ENCODE results near the gene IGSF3. TPM values are rescaled to one million over a fixed set of nuclear protein-coding genes. Genes with fewer than 3 reads are reported as not detected.
"Not testable (repeated sequence)": the region's sequence is repeated elsewhere in the genome, so short reads cannot be mapped to it uniquely, and the experiment has no call there.

The IGSF3 gene
- total and polyA plus RNA-seq, 9 donors = 0.38 to 2.1 (median 1.0) TPM

DNA sequence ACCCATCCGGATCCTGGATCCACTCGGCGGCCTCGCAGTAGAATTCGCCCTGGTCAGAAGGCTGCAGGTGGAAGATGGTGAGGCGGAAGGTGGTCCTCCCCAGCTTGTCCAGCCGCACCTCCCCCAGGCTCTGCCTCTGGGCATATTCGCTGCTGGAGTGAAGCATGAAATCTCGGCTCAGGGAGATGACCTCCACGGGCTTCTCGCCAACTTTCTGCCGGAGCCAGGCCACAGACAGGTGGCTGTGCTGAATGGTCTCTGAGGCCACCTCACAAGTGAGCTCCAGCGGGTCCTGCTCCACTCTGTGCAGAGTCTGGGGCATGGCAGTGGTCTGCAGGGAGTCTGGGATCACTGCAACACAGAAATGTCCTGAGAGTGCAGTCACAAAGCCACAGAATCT lies 53.7 kb downstream of the IGSF3 start:
- intact Hi-C loops (cut with DNase I); H3K27me3 ChIP-seq; H3K9me3 ChIP-seq; H3K4me1 ChIP-seq (ENCODE audit: insufficient read depth); H3K27ac ChIP-seq; DNase-seq; H3K4me3 ChIP-seq; H3K36me3 ChIP-seq: not testable (repeated sequence)
- WGBS, 3 donors = 66 to 78% (median 71%) methylated on average over 13 of the region's 13 CpGs

DNA sequence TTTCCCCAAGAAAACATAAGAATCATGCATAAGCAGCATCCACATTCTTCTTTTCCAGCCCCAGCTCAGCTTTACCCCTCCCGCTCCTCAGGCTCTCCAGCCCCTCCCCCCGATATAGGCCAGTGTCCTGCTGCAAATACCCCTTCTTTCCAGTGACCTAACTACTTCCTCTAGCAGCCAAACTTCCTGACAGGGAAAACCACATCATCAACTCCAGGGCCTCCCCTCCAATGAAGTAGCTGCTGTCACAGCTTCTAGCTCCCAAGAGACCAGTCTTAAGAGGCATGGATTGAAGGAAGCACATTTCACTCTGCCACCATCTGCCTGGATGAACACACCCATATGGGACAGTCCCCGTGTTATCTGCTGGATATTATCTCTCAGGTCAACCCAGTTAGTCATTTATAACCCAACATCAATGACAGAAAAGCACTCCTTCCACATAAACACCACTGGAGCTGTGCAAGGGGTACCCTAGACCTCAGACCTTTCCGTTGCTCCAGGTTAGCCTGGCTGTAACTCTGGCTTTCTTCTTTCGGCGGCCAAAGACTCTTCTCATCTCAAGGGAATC lies 57.6 kb downstream of the IGSF3 start:
- DNase-seq; H3K9me3 ChIP-seq; H3K27ac ChIP-seq; H3K4me3 ChIP-seq; H3K36me3 ChIP-seq; H3K27me3 ChIP-seq; H3K4me1 ChIP-seq (ENCODE audit: insufficient read depth); intact Hi-C loops (cut with DNase I): not testable (repeated sequence)
- WGBS, 3 donors = 85 to 88% (median 86%) methylated on average over 6 of the region's 6 CpGs

DNA sequence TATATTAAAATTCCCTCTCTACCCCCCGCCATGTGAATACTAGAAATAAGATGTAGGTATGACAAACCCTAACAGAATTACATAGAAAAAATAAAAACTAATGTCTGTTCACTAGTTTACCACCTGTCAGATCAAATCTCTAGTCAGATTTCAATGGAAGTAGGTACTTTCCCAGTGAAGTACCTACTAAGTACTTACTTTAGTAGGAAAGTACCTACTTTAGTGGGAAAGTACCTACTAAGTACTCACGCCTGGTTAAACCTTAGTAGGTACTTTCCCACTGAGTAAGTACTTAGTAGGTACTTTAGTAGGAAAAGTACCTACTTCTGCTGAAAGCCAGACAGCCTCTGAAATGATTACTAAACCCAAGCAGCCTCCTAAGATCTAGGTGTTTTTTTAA lies 58.7 kb downstream of the IGSF3 start:
- H3K4me1 ChIP-seq (ENCODE audit: insufficient read depth); DNase-seq; H3K9me3 ChIP-seq; H3K4me3 ChIP-seq; H3K27ac ChIP-seq; H3K36me3 ChIP-seq; intact Hi-C loops (cut with DNase I); H3K27me3 ChIP-seq: not testable (repeated sequence)
- WGBS, 3 donors = 88 to 95% (median 93%) methylated on average over 2 of the region's 2 CpGs

DNA sequence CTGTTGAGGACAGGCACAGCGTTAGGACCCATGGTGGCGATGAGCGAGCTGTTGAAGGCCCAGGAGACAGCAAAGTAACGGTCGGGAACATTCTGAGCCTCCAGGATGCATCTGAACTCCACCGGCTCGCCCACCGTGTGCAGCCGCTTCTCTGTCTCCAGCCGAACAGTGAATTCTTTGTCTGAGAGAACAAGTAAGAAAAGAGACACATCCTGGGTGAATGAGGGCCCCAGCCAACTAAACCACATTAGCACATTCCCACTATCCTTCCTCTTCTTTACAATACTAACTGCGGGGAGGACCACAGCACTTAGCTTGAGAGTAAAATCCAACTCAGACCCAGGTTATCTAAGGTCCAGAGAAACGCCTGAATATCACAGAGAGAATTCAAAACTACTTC lies 59.4 kb downstream of the IGSF3 start:
- H3K36me3 ChIP-seq; H3K4me1 ChIP-seq (ENCODE audit: insufficient read depth); H3K9me3 ChIP-seq; H3K27ac ChIP-seq; intact Hi-C loops (cut with DNase I); H3K27me3 ChIP-seq; DNase-seq; H3K4me3 ChIP-seq: not testable (repeated sequence)
- WGBS, 3 donors = 88 to 92% (median 89%) methylated on average over 12 of the region's 12 CpGs

DNA sequence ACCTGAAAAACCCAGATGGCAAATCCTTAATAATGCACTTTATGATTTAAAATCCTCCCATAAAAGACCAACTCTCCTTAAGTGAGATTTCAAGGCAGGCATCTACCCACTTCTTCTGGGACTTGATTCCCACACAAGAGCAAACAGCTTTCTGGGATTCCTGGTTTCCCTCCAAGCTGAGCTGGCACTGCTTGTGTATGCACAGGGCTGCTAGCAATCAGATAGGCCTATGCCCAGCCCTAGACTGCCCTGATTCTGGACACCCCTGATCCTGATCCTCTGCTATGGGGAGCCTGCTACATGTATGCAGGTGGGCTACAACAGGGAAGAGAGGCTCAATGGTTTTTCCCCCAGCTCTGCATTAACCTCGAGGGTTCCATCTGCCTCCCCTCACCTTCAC lies 60.1 kb downstream of the IGSF3 start:
- 71 to 78% (median 74%) methylated on average over 1 of the region's 1 CpG for WGBS, 3 donors
- not testable (repeated sequence) for H3K27ac ChIP-seq, DNase-seq

DNA sequence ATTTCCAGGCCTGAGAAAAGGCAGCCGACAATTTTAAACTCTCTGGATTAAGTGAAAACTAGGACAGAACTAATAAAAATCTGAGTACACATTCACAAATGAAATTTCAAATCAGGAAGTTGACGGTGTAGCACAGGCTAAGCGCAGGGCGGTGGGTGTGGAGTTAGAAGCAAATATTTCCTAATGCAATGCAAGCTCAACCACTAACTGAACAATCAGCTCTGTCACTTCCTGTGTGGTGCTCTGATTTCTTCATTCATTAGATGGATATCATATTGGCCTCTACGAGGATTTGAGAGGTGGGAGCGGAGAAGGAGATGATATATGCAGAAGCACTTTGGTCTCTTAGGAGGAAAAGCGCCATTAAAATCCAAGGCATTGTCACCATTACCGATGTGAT lies 61.5 kb downstream of the IGSF3 start:
- H3K27me3 ChIP-seq; H3K27ac ChIP-seq; intact Hi-C loops (cut with DNase I); H3K4me3 ChIP-seq; DNase-seq; H3K4me1 ChIP-seq (ENCODE audit: insufficient read depth); H3K9me3 ChIP-seq; H3K36me3 ChIP-seq: not testable (repeated sequence)
- 84 to 91% (median 86%) methylated on average over 7 to 8 of the region's 8 CpGs for WGBS, 3 donors

More for the DNA sequence above, 60.1 kb downstream of the IGSF3 start:
- intact Hi-C loops (cut with DNase I); H3K4me3 ChIP-seq; H3K9me3 ChIP-seq; H3K27me3 ChIP-seq; H3K4me1 ChIP-seq (ENCODE audit: insufficient read depth); H3K36me3 ChIP-seq: not testable (repeated sequence)

DNA sequence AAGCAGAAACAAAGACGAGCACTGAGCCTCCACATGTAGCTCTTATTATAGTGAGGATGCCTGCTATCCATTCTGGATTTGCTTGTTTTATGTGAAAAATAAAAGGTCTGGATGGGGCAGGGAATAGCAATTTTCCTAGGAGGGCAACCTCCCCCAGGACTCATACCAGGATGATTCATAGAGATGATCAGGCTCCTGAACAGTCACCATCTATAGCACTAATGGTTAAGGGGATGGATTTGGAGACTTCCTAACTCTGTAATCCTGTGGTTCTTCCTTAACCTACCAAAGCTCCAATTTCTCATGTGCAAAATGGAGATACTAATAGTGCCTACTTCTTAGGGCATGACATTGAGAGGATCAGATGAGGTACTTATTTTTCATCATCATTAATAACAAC lies 62.2 kb downstream of the IGSF3 start:
- Histone ChIP-seq H3K27ac (no peak overlapping the region), H3K36me3 (no peaks in the 10 kb centered on the region), H3K9me3 (no peaks in the 10 kb centered on the region), H3K27me3 (no peaks in the 10 kb centered on the region), H3K4me3 (no peak overlapping the region), H3K4me1 (ENCODE audit: insufficient read depth) (no peaks in the 10 kb centered on the region)
- no peak for DNase-seq
- WGBS, 3 donors = 74 to 92% (median 85%) methylated on average over 1 of the region's 1 CpG
- TF ChIP-seq, protein P1, sequence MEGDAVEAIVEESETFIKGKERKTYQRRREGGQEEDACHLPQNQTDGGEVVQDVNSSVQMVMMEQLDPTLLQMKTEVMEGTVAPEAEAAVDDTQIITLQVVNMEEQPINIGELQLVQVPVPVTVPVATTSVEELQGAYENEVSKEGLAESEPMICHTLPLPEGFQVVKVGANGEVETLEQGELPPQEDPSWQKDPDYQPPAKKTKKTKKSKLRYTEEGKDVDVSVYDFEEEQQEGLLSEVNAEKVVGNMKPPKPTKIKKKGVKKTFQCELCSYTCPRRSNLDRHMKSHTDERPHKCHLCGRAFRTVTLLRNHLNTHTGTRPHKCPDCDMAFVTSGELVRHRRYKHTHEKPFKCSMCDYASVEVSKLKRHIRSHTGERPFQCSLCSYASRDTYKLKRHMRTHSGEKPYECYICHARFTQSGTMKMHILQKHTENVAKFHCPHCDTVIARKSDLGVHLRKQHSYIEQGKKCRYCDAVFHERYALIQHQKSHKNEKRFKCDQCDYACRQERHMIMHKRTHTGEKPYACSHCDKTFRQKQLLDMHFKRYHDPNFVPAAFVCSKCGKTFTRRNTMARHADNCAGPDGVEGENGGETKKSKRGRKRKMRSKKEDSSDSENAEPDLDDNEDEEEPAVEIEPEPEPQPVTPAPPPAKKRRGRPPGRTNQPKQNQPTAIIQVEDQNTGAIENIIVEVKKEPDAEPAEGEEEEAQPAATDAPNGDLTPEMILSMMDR (IDR thresholded peaks at IDR 0.05) = no peak
- TF ChIP-seq EP300 (IDR thresholded peaks at IDR 0.05) (no peak), POLR2A (IDR thresholded peaks at IDR 0.05) (no peak)
- intact Hi-C loops (cut with DNase I) = no loop called here

DNA sequence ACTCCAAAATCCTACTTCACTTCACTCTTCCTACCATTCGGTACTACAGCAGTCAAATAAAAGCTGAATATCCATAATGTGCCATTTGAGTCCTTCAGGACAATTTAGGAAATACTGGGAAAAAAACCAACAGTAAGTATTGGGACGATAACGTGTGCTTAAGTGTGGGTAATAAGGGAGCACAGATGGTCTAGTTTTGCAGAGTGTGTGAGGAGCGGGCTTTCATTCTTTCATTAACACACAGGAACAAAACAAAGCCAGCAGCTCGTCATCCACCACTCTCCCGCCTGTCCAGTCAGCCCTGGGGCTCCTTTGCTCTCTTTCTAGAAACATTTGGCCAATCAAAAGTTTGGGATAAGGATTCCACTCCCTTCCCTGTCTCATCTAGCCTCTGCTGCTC lies 63.1 kb downstream of the IGSF3 start:
- H3K27ac ChIP-seq; H3K36me3 ChIP-seq; H3K4me3 ChIP-seq; H3K9me3 ChIP-seq; intact Hi-C loops (cut with DNase I); H3K4me1 ChIP-seq (ENCODE audit: insufficient read depth); H3K27me3 ChIP-seq; DNase-seq: not testable (repeated sequence)
- WGBS, 3 donors = 57 to 77% (median 65%) methylated on average over 6 of the region's 6 CpGs

DNA sequence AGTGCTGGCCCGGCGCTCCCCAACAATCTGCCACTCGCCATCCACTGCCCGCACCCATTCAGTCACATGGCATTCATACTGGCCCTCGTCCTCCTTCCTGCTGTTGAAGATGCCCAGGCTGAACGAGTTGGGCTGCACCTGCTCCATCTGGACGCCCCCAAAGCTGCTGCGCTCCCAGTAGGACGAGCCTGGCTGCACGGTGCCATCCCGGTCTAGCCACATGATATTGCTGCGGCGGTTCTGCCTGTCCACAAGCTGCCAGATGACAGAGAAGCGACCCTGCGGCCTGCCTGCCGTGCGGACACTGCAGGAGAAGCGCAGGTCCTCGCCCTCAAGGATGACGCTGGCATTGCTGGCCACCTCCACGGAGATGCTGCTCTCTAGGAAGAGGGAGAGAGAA lies 63.9 kb downstream of the IGSF3 start:
- H3K9me3 ChIP-seq; H3K27me3 ChIP-seq; H3K4me1 ChIP-seq (ENCODE audit: insufficient read depth); H3K27ac ChIP-seq; DNase-seq; H3K4me3 ChIP-seq; intact Hi-C loops (cut with DNase I); H3K36me3 ChIP-seq: not testable (repeated sequence)
- WGBS, 3 donors = 94 to 96% (median 95%) methylated on average over 20 to 21 of the region's 21 CpGs

DNA sequence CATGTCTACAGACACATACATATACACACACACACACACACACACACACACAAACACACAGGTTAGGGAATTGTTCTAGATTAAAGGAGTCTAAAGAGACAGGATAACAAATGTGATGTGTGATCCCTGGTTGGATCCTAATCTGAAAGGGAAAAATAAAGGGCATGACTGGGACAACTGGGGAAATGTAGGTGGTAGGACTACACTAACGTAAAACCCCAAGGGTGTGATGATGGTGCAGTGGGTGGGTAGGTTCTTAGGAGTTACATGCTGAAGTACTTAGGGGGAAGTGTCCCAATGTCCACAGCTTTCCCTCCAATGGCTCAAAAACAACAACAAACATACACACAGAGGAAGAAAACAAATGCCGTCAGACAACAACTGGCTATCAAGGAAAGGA lies 68.2 kb downstream of the IGSF3 start:
- H3K27me3 ChIP-seq; H3K4me3 ChIP-seq; H3K27ac ChIP-seq; H3K36me3 ChIP-seq; DNase-seq; H3K9me3 ChIP-seq; H3K4me1 ChIP-seq (ENCODE audit: insufficient read depth); intact Hi-C loops (cut with DNase I): not testable (repeated sequence)
- WGBS, 3 donors = 95 to 99% (median 98%) methylated on average over 2 of the region's 2 CpGs

DNA sequence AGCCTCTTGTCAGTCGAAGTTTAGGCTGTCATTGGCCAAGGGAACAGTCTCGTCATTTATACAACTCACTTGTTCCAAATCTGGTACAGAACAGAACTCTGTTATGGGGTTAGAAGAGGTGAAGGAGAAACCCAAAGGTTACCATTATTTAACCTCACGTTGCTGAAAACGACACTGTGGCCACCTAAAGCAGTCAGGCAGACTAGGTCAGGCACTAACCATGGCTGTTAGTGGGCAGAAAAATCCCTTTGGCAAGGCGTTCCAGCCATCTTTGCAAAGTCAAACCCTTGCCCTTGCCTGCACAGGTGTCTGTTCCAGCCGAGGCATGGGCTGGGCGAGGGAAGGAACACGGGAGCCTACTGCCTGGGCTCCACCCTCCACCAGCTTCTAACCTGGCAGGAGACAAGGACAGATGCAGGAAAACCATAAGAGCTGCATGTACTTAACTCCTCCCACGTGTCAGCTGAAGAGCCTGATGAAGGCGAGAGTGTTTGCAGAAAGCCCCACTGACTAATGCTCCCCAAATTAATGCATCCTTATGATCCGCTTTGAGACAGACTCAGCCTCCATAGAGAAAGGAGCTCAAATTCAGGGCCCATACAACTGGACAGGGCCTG lies 69.0 kb downstream of the IGSF3 start:
- 74 to 78% (median 75%) methylated on average over 11 of the region's 11 CpGs for WGBS, 3 donors

More for the DNA sequence above, 69.0 kb downstream of the IGSF3 start:
- H3K27me3 ChIP-seq; H3K36me3 ChIP-seq; intact Hi-C loops (cut with DNase I); DNase-seq; H3K4me1 ChIP-seq (ENCODE audit: insufficient read depth); H3K27ac ChIP-seq; H3K9me3 ChIP-seq; H3K4me3 ChIP-seq: not testable (repeated sequence)
